ENCODE measurements around the gene VAMP2.

DNA sequence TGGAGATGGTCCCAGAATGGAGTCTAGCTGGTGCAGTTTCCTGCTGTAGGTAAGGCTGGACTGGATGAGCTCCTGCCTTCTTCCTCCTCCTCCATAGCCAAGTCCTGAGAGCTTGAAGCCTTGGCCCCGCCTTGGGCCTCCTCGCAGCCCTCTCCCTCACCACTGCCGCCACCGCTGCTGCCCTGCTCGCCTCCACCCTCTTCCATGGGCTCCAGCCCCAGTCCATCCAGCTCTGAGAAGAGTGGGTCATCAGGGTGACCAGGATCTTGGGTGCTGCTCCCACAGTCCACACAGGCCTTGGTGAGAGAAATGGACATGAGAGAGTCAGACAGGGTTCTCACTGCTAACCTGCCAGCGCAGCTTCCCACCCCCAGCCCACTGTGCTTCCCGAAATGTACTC, 21.7 kb downstream of the VAMP2 start:
- TF ChIP-seq POLR2AphosphoS5 (IDR thresholded peaks at IDR 0.05; ENCODE audit: low read depth, low read length) (no peak), SIN3A (IDR thresholded peaks at IDR 0.05; ENCODE audit: borderline replicate concordance, insufficient read depth, low read length) (no peak), TAF1 (IDR thresholded peaks at IDR 0.05; ENCODE audit: borderline replicate concordance, insufficient read depth, low read length) (no peak)
- TF ChIP-seq, protein P1, sequence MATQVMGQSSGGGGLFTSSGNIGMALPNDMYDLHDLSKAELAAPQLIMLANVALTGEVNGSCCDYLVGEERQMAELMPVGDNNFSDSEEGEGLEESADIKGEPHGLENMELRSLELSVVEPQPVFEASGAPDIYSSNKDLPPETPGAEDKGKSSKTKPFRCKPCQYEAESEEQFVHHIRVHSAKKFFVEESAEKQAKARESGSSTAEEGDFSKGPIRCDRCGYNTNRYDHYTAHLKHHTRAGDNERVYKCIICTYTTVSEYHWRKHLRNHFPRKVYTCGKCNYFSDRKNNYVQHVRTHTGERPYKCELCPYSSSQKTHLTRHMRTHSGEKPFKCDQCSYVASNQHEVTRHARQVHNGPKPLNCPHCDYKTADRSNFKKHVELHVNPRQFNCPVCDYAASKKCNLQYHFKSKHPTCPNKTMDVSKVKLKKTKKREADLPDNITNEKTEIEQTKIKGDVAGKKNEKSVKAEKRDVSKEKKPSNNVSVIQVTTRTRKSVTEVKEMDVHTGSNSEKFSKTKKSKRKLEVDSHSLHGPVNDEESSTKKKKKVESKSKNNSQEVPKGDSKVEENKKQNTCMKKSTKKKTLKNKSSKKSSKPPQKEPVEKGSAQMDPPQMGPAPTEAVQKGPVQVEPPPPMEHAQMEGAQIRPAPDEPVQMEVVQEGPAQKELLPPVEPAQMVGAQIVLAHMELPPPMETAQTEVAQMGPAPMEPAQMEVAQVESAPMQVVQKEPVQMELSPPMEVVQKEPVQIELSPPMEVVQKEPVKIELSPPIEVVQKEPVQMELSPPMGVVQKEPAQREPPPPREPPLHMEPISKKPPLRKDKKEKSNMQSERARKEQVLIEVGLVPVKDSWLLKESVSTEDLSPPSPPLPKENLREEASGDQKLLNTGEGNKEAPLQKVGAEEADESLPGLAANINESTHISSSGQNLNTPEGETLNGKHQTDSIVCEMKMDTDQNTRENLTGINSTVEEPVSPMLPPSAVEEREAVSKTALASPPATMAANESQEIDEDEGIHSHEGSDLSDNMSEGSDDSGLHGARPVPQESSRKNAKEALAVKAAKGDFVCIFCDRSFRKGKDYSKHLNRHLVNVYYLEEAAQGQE (IDR thresholded peaks at IDR 0.05; ENCODE audit: insufficient read depth in 1 of 2, low read depth in 2 of 2, low read length in 2 of 2): no peak
